ENCODE data around the gene YWHAE. TPM values are rescaled to one million over a fixed set of nuclear protein-coding genes. Genes with fewer than 3 reads are reported as not detected.
"Not testable (repeated sequence)": the region's sequence is repeated elsewhere in the genome, so short reads cannot be mapped to it uniquely, and the experiment has no call there.

Gene YWHAE
- polyA plus RNA-seq, 1 donor from 2014 or later, result 54.4 TPM

GRCh38 chr17:1313270-1314005 lies 86.6 kb downstream of the YWHAE start:
- Mint-ChIP-seq H3K4me3 (peak overlapping the region in 1 of 4 donors; percentile 17), H3K27me3 (peaks cover 7% of the 10 kb centered on the region), H3K27ac (peak overlapping the region in 1 of 3 donors; percentile 83), H3K9me3 (no peaks in the 10 kb centered on the region), H3K4me1 (no peaks in the 10 kb centered on the region), H3K36me3 (no peaks in the 10 kb centered on the region)

- H3K4me1 Mint-ChIP-seq, result no peaks in the 10 kb centered on the region
- H3K4me3 Mint-ChIP-seq, result no peak overlapping the region
- H3K27ac Mint-ChIP-seq, result no peak overlapping the region
- H3K9me3 Mint-ChIP-seq, result peaks cover 0 to 4% (median 0%) of the 10 kb centered on the region in 3 donors
- no peaks in the 10 kb centered on the region for H3K36me3 Mint-ChIP-seq
- peaks cover 7% of the 10 kb centered on the region for H3K27me3 Mint-ChIP-seq
These were observed 87.7 kb downstream of the YWHAE start for GRCh38 chr17:1312261-1312870.

- H3K27me3 Mint-ChIP-seq, H3K4me3 Mint-ChIP-seq, H3K9me3 Mint-ChIP-seq, H3K36me3 Mint-ChIP-seq, H3K4me1 Mint-ChIP-seq: not testable (repeated sequence)
- H3K27ac Mint-ChIP-seq, result peak overlapping the region in 1 of 3 donors; percentile 62
These were observed 92.2 kb downstream of the YWHAE start for GRCh38 chr17:1307829-1308228.

- H3K36me3 Mint-ChIP-seq, result no peaks in the 10 kb centered on the region
- no peaks in the 10 kb centered on the region for H3K4me1 Mint-ChIP-seq
- H3K27ac Mint-ChIP-seq, result no peak overlapping the region
- H3K27me3 Mint-ChIP-seq, result peaks cover 5% of the 10 kb centered on the region
- H3K9me3 Mint-ChIP-seq, result peaks cover 0 to 4% (median 0%) of the 10 kb centered on the region in 3 donors
- no peak overlapping the region for H3K4me3 Mint-ChIP-seq
These were observed 95.0 kb downstream of the YWHAE start for GRCh38 chr17:1304962-1305563.

- Mint-ChIP-seq H3K27ac (no peak overlapping the region), H3K4me1 (no peaks in the 10 kb centered on the region), H3K36me3 (no peaks in the 10 kb centered on the region), H3K27me3 (peaks cover 6% of the 10 kb centered on the region), H3K9me3 (peaks cover 0 to 4% (median 0%) of the 10 kb centered on the region in 3 donors), H3K4me3 (no peak overlapping the region)
These were observed 95.5 kb downstream of the YWHAE start for GRCh38 chr17:1304522-1304921.

GRCh38 chr17:1302761-1303160 lies 97.3 kb downstream of the YWHAE start:
- peaks cover 0 to 3% (median 0%) of the 10 kb centered on the region in 3 donors for H3K9me3 Mint-ChIP-seq
- H3K36me3 Mint-ChIP-seq, result no peaks in the 10 kb centered on the region
- H3K27ac Mint-ChIP-seq, result no peak overlapping the region
- no peaks in the 10 kb centered on the region for H3K4me1 Mint-ChIP-seq
- peaks cover 12% of the 10 kb centered on the region for H3K27me3 Mint-ChIP-seq
- H3K4me3 Mint-ChIP-seq, result no peak overlapping the region

GRCh38 chr17:1301546-1301945 lies 98.5 kb downstream of the YWHAE start:
- Mint-ChIP-seq H3K36me3 (no peaks in the 10 kb centered on the region), H3K27ac (no peak overlapping the region), H3K27me3 (peaks cover 12% of the 10 kb centered on the region), H3K9me3 (no peaks in the 10 kb centered on the region), H3K4me3 (no peak overlapping the region), H3K4me1 (no peaks in the 10 kb centered on the region)

- H3K36me3 Mint-ChIP-seq, result no peaks in the 10 kb centered on the region
- H3K27me3 Mint-ChIP-seq, result peaks cover 12% of the 10 kb centered on the region
- H3K4me1 Mint-ChIP-seq, result no peaks in the 10 kb centered on the region
- no peaks in the 10 kb centered on the region for H3K9me3 Mint-ChIP-seq
- H3K27ac Mint-ChIP-seq, result no peak overlapping the region
- peak overlapping the region in 1 of 4 donors; percentile 70 for H3K4me3 Mint-ChIP-seq
These were observed 99.6 kb downstream of the YWHAE start for GRCh38 chr17:1300371-1300905.

- H3K27ac Mint-ChIP-seq, result no peak overlapping the region
- H3K9me3 Mint-ChIP-seq, result no peaks in the 10 kb centered on the region
- H3K36me3 Mint-ChIP-seq, result no peaks in the 10 kb centered on the region
- no peaks in the 10 kb centered on the region for H3K4me1 Mint-ChIP-seq
- H3K4me3 Mint-ChIP-seq, result no peak overlapping the region
- H3K27me3 Mint-ChIP-seq, result peaks cover 12% of the 10 kb centered on the region
These were observed 100.3 kb downstream of the YWHAE start for GRCh38 chr17:1299552-1300370.

- peaks cover 0 to 2% (median 0%) of the 10 kb centered on the region in 3 donors for H3K9me3 Mint-ChIP-seq
- H3K4me3 Mint-ChIP-seq, result no peak overlapping the region
- peaks cover 0 to 5% (median 4%) of the 10 kb centered on the region in 3 donors for H3K4me1 Mint-ChIP-seq
- H3K27ac Mint-ChIP-seq, result no peak overlapping the region
- no peaks in the 10 kb centered on the region for H3K36me3 Mint-ChIP-seq
- peaks cover 12% of the 10 kb centered on the region for H3K27me3 Mint-ChIP-seq
These were observed 101.4 kb downstream of the YWHAE start for GRCh38 chr17:1298606-1299005.

Other genes starting within 250 kb of the YWHAE start
- gene ABR, start 220.2 kb downstream of the YWHAE start, polyA plus RNA-seq, result 19.2 TPM
- not detected for gene BHLHA9, start 129.8 kb downstream of the YWHAE start, polyA plus RNA-seq
- not detected for gene TRARG1, start 120.6 kb downstream of the YWHAE start, polyA plus RNA-seq
- 28.3 TPM for gene CRK, start 56.0 kb upstream of the YWHAE start, polyA plus RNA-seq
- gene MYO1C, start 92.5 kb upstream of the YWHAE start, polyA plus RNA-seq, result 29.6 TPM
- gene INPP5K, start 116.4 kb upstream of the YWHAE start, polyA plus RNA-seq, result 51.7 TPM
- 32.1 TPM for gene PITPNA, start 162.6 kb upstream of the YWHAE start, polyA plus RNA-seq
- 27.3 TPM for gene SLC43A2, start 228.6 kb upstream of the YWHAE start, polyA plus RNA-seq
- gene SCARF1, start 245.5 kb upstream of the YWHAE start, polyA plus RNA-seq, result 0.19 TPM
- gene RILP, start 249.6 kb upstream of the YWHAE start, polyA plus RNA-seq, result 2.6 TPM